ENCODE results near the gene SYNRG. TPM values are rescaled to one million over a fixed set of nuclear protein-coding genes. Genes with fewer than 3 reads are reported as not detected.

SYNRG gene
- total RNA-seq, 1 donor from 2014 or later = 65.4 TPM

DNA sequence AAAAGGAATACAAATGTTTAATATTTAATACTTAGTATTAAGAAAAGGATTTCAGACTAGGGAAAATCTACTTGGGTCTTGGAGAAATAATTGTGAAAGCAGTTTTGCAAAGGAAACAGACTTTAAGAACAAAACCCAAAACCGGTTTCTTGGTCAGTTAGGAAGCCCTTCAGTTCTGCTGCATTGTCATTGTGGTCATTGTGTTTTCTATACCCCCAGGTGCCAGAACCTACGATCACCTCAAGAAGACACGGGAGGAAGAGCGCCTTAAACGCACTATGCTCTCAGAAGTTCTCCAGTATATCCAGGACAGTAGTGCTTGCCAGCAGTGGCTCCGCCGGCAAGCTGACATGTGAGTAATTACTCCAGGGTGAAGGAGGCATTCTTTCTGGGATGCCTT, 139.0 kb downstream of the SYNRG start:
- DNase-seq (ENCODE audit: low spot score) = no peak

GRCh38 chr17:37466471-37466870, 142.7 kb downstream of the SYNRG start:
- no peak for DNase-seq (ENCODE audit: low spot score)

DNA sequence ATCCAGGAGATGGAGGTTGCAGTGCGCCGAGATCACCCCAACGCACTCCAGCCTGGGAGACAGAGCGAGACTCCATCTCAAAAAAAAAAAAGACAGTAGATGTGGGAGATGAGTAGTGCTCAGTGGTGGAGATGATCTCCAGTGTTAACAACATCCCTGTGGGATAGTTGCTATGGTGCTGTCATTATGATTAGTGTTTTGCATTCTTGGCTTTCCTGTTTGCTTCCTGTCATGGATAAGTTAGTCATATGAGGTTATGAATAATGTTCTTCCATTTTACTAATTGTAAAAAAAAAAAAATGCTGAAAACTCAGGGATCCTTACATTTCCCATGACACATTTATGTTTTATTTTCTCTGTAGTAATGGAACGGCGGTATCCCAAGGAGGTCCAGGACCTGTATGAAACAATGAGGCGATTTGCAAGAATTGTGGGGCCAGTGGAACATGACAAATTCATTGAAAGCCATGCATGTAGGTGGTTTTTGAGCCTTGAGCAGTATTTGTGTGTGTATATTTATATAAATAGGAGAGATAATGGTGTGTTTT, 144.1 kb downstream of the SYNRG start:
- DNase-seq (ENCODE audit: low spot score) = no peak

Other genes with a start within 250 kb of the SYNRG start
- gene C17orf78, start 233.4 kb downstream of the SYNRG start, total RNA-seq = not detected
- 159 TPM for gene ACACA, start 202.6 kb downstream of the SYNRG start, total RNA-seq
- 33.7 TPM for gene TADA2A, start 202.5 kb downstream of the SYNRG start, total RNA-seq
- 7.3 TPM for gene DUSP14, start 119.5 kb downstream of the SYNRG start, total RNA-seq
- 37.9 TPM for gene DDX52, start 34.0 kb upstream of the SYNRG start, total RNA-seq
- gene HNF1B, start 135.6 kb upstream of the SYNRG start, total RNA-seq = 31.5 TPM

Measured in ureter (tissue), 1 donor.